GM12892 (cell line): ENCODE measurements around the gene PROM1.

ENCODE experiments used
- DNase-seq: peaks from one replicate; pipeline ENCODE4 v3.0.0; 2011; ENCODE audit not compliant: insufficient read length
- FAIRE-seq: peaks from 2 replicates; lab custom pipeline; 2011; peaks lifted over from hg19 to GRCh38; lab: Jason Lieb, UNC
- POLR2A ChIP-seq: IDR thresholded peaks from 2 replicates; pipeline ENCODE4 v1.6.1; 2011; ENCODE audit warnings: low read depth, low read length, control low read depth
- POLR2AphosphoS5 ChIP-seq: IDR thresholded peaks from 2 replicates; pipeline ENCODE4 v1.6.1; 2011; ENCODE audit warnings: low read depth, low read length, control low read depth
- TAF1 ChIP-seq: IDR thresholded peaks from 2 replicates; pipeline ENCODE4 v1.6.1; 2011; ENCODE audit warnings: low read depth, mild to moderate bottlenecking, control low read depth, low read length, borderline replicate concordance

The PROM1 gene

GRCh38 chr4:16032396-16032770 is 51.4 kb downstream of the PROM1 start:
- TF ChIP-seq POLR2A (no peak), POLR2AphosphoS5 (no peak), TAF1 (no peak)
- FAIRE-seq (no peak), DNase-seq (no peak)

GRCh38 chr4:16031546-16032395 is 52.1 kb downstream of the PROM1 start:
- TF ChIP-seq TAF1 (no peak), POLR2AphosphoS5 (no peak), POLR2A (no peak)
- DNase-seq, result no peak
- FAIRE-seq, result no peak

GRCh38 chr4:16029886-16030285 is 53.9 kb downstream of the PROM1 start:
- DNase-seq, result no peak
- no peak for TF ChIP-seq TAF1
- no peak for TF ChIP-seq POLR2AphosphoS5
- no peak for TF ChIP-seq POLR2A
- no peak for FAIRE-seq

DNA sequence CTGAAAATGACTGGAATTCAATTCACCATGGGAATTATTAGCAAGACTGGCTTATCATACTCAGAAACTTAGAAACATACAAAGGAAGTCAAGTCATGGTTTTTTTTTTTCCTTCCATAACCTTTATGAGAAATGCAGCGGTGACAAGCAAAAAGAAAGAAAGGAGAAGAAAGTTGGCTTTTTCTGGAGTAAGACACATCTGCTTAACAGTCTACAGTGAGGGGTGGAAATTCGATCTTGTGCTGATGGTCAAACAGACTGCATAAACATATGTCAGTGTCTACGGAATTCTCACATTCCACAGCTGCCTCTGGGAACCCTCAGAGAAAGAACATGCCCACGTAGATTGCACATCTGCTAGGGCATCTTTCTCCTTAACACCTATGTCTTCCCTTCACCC is 54.6 kb downstream of the PROM1 start:
- FAIRE-seq, result no peak
- TF ChIP-seq POLR2A, result no peak
- TF ChIP-seq POLR2AphosphoS5, result no peak
- TF ChIP-seq TAF1, result no peak
- DNase-seq, result no peak

DNA sequence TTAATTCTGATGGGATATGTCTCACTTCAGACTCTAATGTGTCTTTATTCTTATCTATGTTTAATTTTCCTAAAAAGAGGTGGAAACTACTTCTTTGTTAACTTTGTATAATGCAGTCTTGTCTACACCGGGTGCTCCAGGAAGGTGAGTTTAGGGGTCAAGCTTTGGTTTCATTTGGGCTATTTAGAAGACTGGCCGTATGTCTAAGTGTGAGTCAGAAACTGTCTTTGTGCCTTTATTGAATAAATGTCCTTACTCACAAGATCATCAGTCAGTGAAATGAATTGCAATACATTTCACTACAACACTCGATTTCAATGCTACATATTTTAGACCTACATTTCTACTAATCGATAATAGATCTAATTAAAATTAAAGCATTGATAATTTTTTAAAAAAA is 56.2 kb downstream of the PROM1 start:
- no peak for FAIRE-seq

DNA sequence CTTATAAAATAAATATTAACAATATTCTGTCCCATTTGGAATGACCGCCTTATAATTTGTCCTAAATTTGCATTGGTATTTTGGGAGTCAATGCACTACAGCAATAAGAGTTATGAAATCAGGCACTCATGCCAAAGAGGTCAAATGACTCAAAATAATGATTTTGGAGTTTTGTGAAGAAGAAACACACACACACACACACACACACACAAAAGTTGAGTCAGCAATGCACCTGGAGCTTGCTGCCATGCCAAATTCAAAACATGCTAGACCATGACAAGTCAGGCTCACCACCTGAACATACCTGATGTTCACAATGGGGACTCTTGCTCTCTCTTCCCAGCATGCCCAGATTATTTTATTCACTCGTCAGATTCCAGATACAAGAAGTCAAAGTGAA is 56.7 kb downstream of the PROM1 start:
- TF ChIP-seq TAF1, result no peak
- FAIRE-seq (no peak), DNase-seq (no peak)

More for the DNA sequence above, 56.2 kb downstream of the PROM1 start:
- no peak for DNase-seq
- TF ChIP-seq POLR2AphosphoS5 (no peak), POLR2A (no peak), TAF1 (no peak)

DNA sequence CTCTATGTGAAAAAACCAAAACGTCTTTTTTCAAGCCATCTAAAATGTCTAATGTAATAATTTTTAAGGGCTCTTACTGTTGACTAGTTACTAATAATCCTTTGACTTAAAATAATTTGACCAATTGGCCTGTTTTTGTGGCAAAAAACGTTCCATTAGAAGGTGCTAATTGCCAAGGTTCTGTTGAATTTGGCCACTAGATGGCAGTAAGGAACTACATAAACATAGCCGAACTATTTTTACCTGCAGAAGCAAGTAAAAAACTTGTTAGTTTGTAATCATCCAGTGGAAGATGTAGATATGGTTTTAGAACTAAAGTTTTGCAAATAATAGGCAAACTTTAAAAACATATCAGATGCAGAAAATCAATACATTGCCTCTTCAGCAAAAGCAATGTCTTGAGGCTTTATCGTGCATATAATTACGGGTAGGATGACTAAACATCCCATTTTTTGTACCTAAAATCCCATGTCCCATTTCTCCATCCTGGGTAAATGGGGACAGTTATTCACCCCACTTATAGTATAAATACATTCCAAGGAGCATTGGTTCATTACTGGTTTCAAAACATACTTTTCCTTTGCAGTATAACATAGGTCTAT is 57.6 kb downstream of the PROM1 start:
- TF ChIP-seq POLR2A (no peak), POLR2AphosphoS5 (no peak), TAF1 (no peak)
- peak; percentile 36 for FAIRE-seq
- DNase-seq, result no peak

DNA sequence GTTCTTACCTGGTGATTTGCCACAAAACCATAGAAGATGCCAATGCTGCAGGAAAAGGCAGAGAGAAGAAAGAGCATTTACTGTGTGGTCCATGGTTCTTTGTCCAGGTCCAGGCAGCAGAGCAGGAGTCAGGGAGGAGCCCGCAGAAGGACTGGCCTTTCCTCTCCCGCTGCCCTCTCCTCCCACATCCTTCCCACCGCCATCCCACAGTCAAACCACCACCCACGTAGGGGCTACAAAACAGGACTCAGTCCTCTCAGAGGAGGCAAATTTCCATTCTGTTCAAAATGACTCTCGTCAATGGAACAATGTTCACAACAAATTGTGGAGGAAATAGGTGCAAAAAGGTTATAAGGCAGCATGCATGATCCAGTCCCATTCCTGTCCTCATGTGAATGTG is 58.6 kb downstream of the PROM1 start:
- no peak for TF ChIP-seq POLR2AphosphoS5
- TF ChIP-seq POLR2A, result no peak
- no peak for TF ChIP-seq TAF1
- DNase-seq, result no peak
- FAIRE-seq, result no peak

- TF ChIP-seq POLR2A (no peak), POLR2AphosphoS5 (no peak), TAF1 (no peak)
- no peak for DNase-seq
- no peak for FAIRE-seq
Measured at GRCh38 chr4:16023776-16024408, 59.9 kb downstream of the PROM1 start.

GRCh38 chr4:16021804-16022560 is 61.8 kb downstream of the PROM1 start:
- DNase-seq (no peak), FAIRE-seq (no peak)
- TF ChIP-seq TAF1 (no peak), POLR2A (no peak), POLR2AphosphoS5 (no peak)

DNA sequence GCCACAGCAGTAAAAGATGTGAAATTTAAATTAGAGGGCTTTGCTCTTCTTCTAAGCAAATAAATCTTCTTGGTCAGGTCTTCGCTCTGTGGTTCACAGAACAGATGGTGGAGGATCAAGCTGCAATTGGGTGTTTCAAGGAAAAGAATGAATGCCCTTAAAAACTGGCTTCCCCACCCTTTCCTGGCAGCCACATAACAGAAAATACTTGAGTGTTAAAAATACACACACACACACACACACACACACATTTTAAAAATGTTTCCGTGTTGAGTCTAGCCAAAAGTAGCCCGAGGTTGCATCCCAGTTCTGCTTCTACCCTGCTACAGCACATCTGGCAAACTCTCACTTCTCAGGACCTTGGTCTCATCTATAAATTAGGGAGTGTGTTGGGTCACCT is 64.2 kb downstream of the PROM1 start:
- DNase-seq, result no peak
- no peak for TF ChIP-seq POLR2A
- TF ChIP-seq TAF1, result no peak
- no peak for TF ChIP-seq POLR2AphosphoS5
- FAIRE-seq, result no peak

GRCh38 chr4:16018841-16019240 is 65.0 kb downstream of the PROM1 start:
- no peak for TF ChIP-seq POLR2A
- no peak for TF ChIP-seq TAF1
- no peak for TF ChIP-seq POLR2AphosphoS5
- no peak for DNase-seq
- FAIRE-seq, result no peak
